Left ventricle myocardium superior (tissue), 1 donor: ENCODE data around the gene MKRN2OS. TPM values are rescaled to one million over a fixed set of nuclear protein-coding genes. Genes with fewer than 3 reads are reported as not detected.

Source experiments
- total RNA-seq: library from RNA; stranded (reverse); fragmentation: NEBNext Ultra II Directional; extraction: Animal tissue kit (Norgen Biotek cat#: 25700); gene quantifications from one replicate; pipeline ENCODE4 v1.2.1, GENCODE V29; 2021
- donor health status: DM: no; HTN: yes; CAD: no; lungs with severe emphysema.

Gene MKRN2OS
- total RNA-seq, 1 donor from 2014 or later = not detected

Other genes with a start within 250 kb of the MKRN2OS start
- 23.1 TPM for gene TSEN2, start 61.0 kb downstream of the MKRN2OS start, total RNA-seq
- gene MKRN2, start 11.6 kb upstream of the MKRN2OS start, total RNA-seq = 33.6 TPM
- 153 TPM for gene RAF1, start 118.6 kb upstream of the MKRN2OS start, total RNA-seq
- gene TMEM40, start 213.8 kb upstream of the MKRN2OS start, total RNA-seq = 2.8 TPM